OCI-M1 (cell line): ENCODE data around the gene OVOL3.
"Not testable (repeated sequence)": the region's sequence is repeated elsewhere in the genome, so short reads cannot be mapped to it uniquely, and the experiment has no call there.

Experiments
- DNase-seq: peaks from one replicate; lab custom pipeline; 2025; lab: John Stamatoyannopoulos, UW

Gene OVOL3

DNA sequence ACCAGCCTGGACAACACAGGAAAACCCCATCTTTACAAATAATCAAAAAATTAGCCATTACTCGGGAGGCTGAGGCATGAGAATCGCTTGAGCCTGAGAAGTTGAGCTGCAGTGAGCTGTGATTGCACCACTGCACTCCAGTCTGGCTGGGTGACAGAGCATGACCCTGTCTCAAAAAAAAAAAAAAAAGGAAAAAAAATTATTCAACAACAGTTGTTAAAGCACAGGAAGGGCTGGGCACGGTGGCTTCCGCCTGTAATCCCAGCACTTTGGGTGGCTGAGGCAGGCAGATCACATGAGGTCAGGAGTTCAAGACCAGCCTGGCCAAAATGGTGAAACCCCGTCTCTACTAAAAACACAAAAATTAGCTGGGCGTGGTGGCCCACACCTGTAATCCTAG is 20.3 kb downstream of the OVOL3 start:
- DNase-seq = not testable (repeated sequence)

DNA sequence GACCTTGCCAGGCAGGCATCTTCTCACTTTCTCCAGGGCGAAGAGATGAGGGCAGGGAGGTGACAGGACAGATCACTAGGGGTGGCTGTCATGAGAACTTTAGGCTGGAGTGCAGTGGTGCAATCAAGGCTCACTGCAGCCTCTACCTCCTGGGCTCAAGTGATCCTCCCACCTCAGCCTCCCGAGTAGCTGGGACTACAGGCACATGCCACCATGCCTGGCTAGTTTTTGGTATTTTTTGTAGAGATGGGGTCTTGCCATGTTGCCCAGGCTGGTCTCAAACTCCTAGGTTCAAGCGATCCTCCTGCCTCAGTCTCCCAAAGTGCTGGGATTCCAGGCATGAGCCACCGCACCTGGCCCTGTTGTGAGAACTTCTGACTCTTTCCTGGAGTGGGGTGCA is 23.9 kb downstream of the OVOL3 start:
- not testable (repeated sequence) for DNase-seq

DNA sequence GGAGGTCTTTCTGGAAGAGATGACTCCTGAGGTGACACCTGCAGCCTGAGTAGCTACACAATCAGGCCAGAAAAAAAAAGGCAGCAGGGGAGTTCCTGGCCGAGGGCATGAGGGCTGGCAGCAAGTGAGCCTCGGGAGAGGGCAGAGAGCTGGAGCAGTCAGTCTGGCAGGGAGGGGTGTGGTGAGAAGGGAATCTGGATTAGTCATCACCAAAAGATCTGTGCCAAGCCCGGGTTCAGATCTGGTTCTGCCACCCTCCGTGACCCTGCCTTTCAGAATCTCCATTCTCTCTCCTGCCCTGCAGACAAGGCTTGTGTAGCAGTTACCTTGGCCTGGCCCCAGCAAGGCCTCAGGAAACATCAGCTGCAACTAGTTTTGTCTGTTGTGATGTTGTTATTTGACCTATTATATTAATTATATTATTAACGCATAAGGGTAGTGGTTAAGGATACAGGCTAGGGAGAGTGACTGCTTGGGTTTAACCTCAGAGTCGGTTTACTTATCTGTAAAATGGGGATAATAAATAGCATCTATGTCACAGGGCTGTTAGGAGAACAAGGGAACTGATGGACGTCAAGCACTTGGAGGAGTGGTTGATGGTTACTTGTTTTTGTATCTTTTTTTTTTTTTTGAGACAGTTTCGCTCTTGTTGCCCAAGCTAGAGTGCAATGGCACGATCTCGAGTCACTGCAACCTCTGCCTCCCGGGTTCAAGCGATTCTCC is 26.2 kb downstream of the OVOL3 start:
- no peak for DNase-seq

DNA sequence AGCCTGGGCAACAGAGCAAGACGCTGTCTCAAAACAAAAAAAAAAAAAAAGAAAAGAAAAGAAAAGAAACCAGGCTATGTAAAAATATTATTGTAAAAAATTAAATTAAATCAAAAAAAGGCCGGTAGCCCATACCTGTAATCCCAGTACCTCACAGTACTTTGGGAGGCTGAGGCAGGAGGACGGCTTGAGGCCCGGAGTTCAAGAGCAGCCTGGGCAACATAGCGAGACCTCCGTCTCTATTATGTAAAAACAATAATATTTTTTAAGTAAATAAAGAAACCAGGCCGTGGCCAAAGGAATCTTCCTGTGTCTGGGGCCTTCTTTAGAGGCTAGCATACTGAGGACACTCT is 28.2 kb downstream of the OVOL3 start:
- DNase-seq = no peak

DNA sequence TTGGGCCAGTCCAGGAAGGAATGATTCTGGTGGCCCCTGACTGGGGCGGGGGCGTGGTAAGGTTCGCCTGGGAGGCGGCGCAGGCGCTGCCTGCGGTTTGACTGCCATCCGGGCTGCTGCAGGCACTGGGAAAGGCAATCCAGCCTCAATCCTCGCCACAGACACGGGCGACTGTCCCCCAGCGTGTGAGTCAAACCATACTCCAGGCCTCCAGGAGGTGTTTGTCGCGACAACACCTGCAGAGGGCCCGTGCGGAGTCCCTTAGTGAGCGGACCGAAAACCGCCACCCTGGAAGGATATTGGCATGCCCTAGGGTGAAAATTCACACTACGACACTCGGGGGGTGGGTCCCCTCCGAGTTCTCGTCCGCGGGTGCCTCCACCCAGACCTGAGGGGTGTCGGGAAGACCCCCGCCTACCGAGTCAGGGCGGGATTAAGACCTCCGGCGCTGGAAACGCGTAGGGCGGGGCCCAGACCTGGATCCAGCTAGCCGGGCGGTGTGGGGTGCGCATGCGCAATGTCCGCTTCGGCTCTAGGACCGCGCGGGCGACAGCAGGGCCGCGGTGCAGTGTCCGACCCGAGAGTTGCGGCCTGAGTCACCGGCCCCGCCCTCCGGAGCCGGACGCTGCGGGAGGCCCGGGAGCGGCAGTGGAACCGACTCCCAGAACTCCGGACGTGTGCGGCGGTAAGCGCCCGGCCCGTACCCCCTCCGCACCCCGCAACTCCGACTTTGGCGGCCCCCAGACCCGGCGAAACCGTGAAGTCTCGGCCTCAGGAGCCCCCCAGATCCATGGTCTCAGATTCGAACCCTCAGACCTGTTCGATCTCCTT is 28.7 kb downstream of the OVOL3 start, which contains the start of gene CAPNS1:
Gene CAPNS1, plus strand, starts transcription at position 594 of the 831 bp plus-strand sequence. CDS start 946 bp downstream, outside the sequence.
- peak; percentile 99 for DNase-seq

DNA sequence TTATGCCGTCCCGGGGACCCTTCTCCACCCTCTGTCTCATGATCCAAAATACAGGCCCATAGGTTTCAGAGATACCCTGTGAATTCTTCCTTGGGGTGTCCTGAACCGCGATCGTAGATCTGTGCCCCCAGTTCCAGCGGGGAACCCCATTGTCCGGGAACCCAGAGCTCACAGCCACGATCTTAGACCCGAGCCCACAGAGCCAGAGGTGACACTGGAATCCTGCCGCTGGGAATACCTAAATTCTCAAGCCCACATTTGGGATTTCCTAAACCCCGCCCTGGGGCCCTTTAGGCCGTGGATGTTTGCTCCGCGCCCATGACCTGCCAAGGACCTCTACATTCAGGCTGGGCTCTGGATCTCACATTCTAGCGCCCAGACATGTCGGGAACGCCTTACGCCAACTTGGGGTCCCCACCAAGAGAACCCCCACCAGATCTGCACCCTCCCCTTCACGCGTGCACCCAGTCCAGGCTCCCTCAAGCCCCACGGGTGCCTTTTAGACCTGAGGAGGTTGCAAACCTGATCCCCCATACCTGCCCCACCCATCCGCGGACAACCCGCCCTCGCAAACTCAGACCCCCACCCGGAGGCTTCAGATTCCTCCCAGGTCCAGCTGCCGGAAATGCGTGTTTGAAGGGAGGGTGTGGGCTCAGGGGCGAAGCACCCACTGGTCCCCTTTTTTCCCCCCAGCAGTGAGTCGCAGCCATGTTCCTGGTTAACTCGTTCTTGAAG is 29.5 kb downstream of the OVOL3 start:
- peak; percentile 79 for DNase-seq

DNA sequence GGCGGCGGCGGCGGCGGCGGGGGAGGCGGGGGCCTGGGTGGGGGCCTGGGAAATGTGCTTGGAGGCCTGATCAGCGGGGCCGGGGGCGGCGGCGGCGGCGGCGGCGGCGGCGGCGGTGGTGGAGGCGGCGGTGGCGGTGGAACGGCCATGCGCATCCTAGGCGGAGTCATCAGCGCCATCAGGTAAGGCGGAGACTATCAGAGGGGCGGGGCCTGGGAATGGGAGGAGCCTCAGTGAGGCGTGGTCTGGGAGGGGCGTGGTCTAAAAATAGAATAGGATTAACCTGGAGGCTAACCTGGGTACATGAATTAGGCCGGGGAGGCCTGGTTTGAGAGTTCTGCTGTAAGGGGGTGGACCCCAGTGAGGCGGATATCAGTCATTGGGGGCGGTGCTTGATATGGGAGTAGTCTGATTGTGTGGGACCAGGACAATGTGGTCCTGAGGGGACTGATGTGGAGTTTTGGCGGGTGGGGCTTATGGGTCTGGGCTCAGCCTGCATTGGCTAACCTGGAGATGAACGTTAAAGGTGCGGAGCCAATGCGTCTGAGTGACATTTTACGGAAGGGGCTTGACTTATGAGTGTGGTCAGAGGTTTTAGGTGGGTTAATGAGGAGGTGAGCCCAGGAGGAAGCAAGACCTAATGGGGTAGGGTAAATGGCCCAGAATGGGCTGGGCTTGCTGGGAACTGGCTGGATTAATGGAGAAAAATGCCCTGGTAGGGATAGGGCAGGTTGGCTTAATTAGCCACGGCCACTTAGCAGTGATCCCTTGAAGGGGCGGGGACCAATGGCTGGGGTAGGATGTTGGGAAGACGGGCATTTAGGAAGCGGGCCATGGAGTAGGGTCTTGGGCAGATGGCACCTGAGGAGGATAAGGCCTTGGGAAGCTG is 30.3 kb downstream of the OVOL3 start:
- DNase-seq = peak; percentile 93

DNA sequence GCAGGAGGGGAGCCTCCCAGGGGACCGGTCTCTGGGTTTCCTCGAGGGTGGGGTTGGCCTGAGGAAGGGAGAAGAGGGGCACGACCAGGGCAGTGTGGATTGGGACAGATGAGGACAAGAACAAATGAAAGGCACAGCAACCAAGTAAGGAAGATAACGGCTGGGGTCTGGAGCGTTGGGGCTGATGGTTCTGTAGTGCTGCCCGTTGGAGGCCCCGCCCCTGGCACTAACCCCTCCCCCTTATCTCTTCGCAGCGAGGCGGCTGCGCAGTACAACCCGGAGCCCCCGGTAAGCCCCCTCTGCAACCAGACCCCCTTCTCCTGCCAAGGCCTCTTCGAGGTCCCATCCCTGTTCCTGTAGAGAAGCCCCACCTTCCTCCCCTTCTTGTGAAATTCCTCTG is 31.1 kb downstream of the OVOL3 start:
- no peak for DNase-seq

DNA sequence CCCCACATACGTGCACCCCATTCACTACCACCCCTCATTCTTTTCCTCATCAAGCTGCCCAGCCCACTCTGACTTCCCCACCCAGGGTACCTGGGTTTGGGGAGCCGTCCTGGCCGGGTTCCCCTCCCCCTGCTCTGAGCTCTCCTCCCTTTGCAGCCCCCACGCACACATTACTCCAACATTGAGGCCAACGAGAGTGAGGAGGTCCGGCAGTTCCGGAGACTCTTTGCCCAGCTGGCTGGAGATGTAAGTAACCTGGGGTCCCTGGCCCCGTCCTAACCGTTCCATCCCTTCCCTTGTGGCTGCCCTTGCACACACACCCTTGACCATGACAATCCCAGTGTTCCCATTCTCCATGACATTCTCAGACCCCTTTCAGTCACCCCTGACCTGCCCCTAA is 31.6 kb downstream of the OVOL3 start:
- no peak for DNase-seq

DNA sequence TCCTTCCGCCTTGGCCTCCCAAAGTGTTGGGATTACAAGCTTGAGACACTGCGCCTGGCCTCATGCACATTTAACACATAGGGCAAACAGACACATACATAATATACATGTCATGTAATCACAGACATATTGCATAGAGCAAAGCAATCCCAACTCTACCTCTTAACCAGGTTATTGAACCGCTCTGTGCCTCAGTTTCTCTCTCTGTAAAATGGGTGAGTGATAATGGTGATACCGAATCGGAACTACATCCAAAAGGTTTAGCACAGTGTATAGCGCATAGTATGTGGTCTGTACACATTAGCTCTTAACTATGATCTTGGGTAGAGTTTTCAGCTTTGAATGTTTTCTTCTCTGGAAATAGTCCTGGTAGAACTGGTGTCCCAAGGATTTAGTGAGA is 33.7 kb downstream of the OVOL3 start:
- DNase-seq = no peak

DNA sequence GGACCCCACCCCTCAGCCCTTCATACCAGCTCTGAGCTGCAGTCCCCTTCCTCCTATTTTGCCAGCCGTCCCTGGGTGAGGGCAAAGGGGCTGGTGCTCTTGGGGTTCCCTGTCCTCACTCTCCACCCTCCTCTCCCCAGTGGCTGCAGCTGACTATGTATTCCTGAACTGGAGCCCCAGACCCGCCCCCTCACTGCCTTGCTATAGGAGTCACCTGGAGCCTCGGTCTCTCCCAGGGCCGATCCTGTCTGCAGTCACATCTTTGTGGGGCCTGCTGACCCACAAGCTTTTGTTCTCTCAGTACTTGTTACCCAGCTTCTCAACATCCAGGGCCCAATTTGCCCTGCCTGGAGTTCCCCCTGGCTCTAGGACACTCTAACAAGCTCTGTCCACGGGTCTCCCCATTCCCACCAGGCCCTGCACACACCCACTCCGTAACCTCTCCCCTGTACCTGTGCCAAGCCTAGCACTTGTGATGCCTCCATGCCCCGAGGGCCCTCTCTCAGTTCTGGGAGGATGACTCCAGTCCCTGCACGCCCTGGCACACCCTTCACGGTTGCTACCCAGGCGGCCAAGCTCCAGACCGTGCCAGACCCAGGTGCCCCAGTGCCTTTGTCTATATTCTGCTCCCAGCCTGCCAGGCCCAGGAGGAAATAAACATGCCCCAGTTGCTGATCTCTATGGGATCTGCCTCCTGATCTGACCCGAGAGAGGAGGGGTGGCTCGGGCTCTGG is 38.9 kb downstream of the OVOL3 start:
- no peak for DNase-seq

DNA sequence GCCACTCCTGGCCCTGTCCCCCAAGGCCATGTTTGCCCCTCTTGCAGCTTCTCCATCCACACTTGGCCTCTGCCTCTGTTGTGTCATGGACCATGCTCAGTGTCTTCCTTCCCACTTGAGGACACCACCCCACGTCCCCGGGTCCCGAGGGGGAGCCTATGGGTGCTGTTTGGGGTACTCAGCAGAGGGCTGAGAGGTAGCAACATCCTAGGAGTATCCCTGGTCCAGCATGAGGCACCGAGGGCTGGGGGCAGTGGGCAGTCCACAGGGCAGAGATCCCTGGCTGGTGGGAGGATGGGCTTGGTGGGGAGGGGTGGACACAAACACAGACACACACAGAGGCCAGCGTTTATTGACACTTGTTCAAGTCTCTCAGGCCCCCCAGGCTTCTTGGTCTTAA is 39.6 kb downstream of the OVOL3 start:
- no peak for DNase-seq

DNA sequence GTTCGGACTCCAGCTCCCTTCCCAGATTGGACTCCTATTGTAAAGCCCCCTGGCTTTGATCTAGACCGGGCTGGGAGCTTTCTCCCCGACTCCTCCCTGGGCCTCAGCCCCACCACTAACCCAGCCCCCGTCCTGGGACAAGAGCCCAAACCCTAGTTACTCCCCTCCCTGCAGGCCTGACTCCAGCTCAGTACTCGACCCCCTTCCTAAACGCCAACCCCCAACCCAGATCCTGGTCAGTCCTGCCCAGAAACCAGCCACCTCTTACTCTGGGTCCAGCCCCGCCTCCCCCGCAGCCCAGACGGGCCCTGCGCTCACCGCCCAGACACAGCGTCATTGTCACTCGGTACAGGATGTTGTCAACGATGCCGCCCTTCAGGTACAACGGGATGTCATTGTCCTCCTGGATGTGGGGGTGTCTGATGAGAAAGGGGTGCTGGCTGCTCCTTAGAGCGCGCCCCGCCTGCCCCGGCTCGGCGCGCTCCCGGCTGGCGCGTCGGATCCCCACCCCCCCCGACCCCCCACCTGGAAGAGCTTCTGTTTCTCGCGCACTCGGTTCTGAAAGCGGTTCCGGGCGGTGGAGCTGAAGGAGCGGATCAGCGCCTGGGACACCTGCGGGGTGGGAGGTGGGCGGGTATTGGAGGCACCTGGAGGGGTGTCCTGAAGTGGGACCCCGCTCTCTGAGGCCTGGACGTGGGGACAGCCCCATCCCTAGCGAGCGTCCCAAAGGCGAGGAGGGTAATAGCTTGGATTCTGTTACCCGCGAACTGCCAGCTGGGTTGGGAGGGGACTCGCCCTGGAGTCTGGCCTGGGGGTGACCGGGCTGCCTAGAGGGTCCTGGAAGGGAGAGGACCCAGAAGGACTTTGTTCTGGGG is 40.4 kb downstream of the OVOL3 start:
- no peak for DNase-seq

DNA sequence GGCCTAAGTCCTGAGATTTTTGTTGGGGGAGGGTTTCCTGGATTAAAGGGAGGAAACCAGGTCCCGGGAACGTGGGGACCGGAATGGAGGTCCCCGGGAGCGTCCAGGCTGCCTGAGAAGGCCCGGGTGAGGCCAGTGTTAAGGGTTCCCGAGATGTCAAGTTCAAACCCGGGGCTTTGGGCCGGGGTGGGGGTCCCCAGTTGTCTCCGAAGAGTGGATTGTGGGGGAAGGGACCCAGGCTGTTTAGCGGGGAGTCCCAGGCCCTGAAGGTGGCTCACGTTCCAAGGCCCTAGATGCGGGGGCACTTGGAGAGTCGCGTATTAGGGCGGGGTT is 41.0 kb downstream of the OVOL3 start:
- no peak for DNase-seq

DNA sequence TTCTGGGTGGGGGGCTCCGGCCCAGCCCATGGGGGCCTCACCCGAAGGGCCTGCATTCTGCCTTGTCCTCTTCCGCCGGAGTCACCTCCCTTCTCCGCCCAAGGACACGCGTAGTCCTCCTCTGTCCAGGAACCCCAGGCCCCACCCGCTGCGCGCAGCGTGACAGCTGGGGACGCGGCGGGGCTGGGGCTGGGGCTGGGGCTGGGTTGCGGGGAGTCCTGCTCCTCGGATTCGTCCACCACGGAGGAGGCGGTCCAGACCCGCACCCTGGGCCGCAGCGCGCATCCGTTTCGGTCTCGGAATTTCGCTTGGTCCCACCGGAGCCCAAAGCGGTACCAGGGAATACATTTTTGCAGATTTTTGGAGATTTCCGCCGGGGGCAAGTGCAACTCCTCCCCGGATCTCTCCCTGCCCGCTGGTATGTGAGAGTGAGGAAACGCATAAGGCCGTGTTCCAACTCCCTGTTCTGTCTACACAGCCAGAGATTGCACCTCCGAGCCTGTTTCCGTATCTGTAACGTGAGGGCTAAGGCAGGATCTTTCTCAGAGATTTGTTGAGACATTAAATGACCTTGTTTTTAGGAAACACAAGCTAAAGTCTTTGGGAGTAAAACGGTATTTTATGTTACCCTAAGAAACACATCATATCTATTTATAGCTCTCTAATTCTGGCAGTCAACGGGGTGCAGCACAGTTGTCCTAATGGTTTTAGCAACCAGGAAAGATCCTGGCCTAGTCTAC is 41.6 kb downstream of the OVOL3 start, which contains the start of gene COX7A1:
Gene COX7A1, minus strand, starts transcription at position 96 of the 740 bp plus-strand sequence. Its CDS starts 40 bp downstream, at position 56.
- DNase-seq = no peak

DNA sequence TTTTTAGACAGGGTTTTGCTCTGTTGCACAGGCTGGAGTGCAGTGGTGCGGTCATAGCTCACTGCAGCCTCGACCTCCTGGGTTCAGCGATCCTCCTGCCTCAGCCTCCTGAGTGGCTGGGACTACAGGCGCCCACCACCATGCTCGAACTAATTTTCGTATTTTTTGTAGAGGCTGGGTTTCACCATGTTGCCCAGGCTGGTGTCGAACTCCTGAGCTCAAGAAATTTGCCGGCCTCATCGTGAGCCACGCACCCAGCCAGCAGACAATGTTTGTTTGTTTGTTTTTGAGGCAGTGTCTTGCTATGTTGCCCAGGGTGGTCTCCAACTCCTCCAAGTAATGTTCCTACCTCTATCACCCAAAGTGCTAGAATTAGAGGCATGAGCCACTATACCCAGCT is 42.2 kb downstream of the OVOL3 start:
- DNase-seq = no peak

DNA sequence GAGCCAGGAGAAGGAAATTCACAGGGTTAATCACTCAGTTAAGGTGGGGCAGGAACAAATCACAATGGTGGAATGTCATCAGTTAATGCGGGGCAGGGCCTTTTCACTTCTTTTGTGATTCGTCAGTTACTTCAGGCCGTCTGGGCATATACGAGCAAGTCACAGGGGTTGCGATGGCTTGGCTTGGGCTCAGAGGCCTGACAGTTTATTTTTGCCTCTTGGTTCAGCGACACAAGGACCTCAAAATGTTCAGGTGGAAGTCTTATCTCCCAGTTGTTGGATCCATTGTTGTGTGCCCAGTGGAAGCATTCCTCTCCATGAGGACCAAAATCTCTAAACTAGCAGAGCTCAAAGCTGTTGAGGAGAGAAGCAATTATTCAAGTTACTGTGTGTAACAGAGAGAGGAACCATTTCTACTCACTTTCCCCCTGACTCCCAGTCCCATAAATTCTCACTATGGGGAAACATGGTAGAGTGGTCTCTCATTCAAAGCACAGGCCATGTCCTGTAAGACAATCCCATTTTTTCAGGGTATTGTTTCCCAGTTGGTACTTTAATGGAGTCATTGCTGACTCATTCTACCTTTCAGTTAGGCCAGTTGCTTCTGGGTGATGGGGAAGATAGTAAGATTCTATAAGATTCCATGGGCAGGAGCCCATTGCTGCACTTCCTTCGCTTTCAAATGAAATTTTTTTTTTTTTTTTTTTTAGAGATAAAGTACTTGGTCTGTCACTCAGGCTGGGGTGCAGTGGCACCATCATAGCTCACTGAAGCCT is 50.1 kb downstream of the OVOL3 start:
- no peak for DNase-seq
